ENCODE measurements around the gene IQGAP2. TPM values are rescaled to one million over a fixed set of nuclear protein-coding genes. Genes with fewer than 3 reads are reported as not detected.

IQGAP2 gene
- total RNA-seq, 4 donors from 2014 or later, result 46.8 to 121 (median 97.0) TPM

DNA sequence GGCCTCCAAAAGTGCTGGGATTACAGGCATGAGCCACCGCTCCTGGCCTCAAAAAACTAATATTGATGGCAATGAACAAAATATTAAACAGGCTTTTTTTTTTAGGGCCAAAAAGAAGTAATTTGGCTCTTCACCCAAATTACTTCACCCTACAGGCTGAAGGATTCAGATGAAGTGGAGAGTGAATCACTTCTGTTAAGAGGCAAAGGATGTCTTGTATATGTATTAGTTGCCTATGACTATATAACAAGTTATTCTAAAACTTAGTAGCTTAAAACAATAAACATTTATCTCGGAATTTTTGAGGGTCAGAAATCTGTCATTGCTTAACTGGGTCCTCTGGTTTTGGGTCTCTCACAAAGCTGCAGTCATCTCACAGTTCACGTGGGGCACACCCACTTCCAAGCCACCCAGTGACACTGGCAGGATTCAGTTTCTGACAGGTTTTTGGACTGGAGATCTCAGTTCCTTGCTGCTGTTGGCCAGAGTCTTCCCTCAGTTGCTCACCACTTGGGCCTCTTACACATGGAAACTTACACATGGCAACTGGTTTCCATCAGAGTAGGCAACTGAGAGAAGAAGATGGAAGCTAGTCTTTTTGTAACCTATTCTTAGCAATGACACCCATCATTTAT lies 66.7 kb downstream of the IQGAP2 start:
- TF ChIP-seq POLR2AphosphoS5 (IDR thresholded peaks at IDR 0.05), result no peak
- TF ChIP-seq POLR2A (IDR thresholded peaks at IDR 0.05), result no peak
- TF ChIP-seq, protein P1, sequence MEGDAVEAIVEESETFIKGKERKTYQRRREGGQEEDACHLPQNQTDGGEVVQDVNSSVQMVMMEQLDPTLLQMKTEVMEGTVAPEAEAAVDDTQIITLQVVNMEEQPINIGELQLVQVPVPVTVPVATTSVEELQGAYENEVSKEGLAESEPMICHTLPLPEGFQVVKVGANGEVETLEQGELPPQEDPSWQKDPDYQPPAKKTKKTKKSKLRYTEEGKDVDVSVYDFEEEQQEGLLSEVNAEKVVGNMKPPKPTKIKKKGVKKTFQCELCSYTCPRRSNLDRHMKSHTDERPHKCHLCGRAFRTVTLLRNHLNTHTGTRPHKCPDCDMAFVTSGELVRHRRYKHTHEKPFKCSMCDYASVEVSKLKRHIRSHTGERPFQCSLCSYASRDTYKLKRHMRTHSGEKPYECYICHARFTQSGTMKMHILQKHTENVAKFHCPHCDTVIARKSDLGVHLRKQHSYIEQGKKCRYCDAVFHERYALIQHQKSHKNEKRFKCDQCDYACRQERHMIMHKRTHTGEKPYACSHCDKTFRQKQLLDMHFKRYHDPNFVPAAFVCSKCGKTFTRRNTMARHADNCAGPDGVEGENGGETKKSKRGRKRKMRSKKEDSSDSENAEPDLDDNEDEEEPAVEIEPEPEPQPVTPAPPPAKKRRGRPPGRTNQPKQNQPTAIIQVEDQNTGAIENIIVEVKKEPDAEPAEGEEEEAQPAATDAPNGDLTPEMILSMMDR (IDR thresholded peaks at IDR 0.05), result no peak
- in situ Hi-C loops (cut with MboI; ENCODE audit: low pct_ligation_motif_present in 1 of 4, low pct_unique_long_range_greater_than_20kb in 1 of 4, low sequenced_read_pairs in 3 of 4) (no loop called here), intact Hi-C loops (cut with DNase I; ENCODE audit: low total_unique reads) (no loop called here)
- H3K4me3 ChIP-seq, result no peak overlapping the region
- no peaks in the 10 kb centered on the region for H3K9me3 ChIP-seq
- H3K27ac ChIP-seq, result no peak overlapping the region
- H3K4me1 ChIP-seq, result peaks cover 0 to 35% (median 13%) of the 10 kb centered on the region in 4 donors
- WGBS, 2 donors (ENCODE audit: low coverage in 1 of 2), result 80 to 87% methylated on average over 2 to 3 of the region's 3 CpGs
- H3K27me3 ChIP-seq, result no peaks in the 10 kb centered on the region
- DNase-seq, result no peak
- no peaks in the 10 kb centered on the region for H3K36me3 ChIP-seq

DNA sequence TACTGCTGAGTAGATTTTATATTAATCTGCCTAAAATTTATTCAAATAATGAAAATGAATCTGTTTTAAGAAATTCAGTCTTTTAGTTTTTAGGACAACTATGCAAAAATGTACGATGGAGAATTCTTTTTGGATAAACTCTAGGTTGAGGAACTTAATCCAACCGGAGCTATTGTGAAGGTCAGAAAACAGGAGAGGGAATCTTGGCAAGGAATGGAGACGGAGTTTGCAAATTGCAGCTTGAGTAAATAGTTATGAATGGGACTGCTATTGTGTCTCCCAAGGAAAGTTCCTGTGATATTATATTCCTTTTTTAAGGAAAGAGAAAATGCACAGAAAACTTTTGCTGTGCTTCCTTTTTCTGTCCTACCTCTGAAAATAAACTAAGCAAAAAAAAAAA lies 67.9 kb downstream of the IQGAP2 start:
- in situ Hi-C loops (cut with MboI; ENCODE audit: low pct_ligation_motif_present in 1 of 4, low pct_unique_long_range_greater_than_20kb in 1 of 4, low sequenced_read_pairs in 3 of 4), result no loop called here
- H3K9me3 ChIP-seq, result no peaks in the 10 kb centered on the region
- H3K4me3 ChIP-seq, result no peak overlapping the region
- H3K36me3 ChIP-seq, result no peaks in the 10 kb centered on the region
- TF ChIP-seq POLR2AphosphoS5 (IDR thresholded peaks at IDR 0.05) (no peak), POLR2A (IDR thresholded peaks at IDR 0.05) (no peak), EP300 (IDR thresholded peaks at IDR 0.05; ENCODE audit: low read depth) (no peak)
- TF ChIP-seq, protein P1 (IDR thresholded peaks at IDR 0.05), result no peak
- no peak for DNase-seq
- H3K4me1 ChIP-seq, result peaks cover 0 to 46% (median 21%) of the 10 kb centered on the region in 4 donors
- no peaks in the 10 kb centered on the region for H3K27me3 ChIP-seq
- intact Hi-C loops (cut with DNase I; ENCODE audit: low total_unique reads), result no loop called here
- peak overlapping the region; percentile 46 to 56 (median 55) for H3K27ac ChIP-seq
- WGBS, 2 donors (ENCODE audit: low coverage in 1 of 2), result 41 to 52% methylated on average over 3 of the region's 3 CpGs

DNA sequence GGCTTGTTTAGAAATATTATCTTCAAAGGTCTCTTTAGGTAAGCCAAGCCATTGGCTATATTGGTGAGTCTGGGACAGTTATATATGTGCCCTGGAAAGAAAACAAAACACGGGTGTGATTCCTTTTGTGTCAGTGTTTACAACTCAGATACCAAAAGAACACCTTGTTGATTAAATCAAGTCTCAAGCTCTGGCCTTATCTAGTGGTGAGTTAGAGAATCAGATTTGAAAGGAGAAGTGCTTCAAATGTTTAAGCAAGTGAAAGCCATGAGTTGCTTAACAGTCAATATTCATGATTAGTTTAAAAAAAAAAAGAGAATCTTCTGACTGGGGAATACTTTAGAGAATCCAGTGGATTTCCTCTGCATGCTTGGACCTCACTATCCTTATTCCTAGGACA lies 68.3 kb downstream of the IQGAP2 start:
- no peak overlapping the region for H3K4me3 ChIP-seq
- peak overlapping the region; percentile 46 to 56 (median 55) for H3K27ac ChIP-seq
- no peaks in the 10 kb centered on the region for H3K27me3 ChIP-seq
- H3K9me3 ChIP-seq, result no peaks in the 10 kb centered on the region
- DNase-seq, result no peak
- no peak for TF ChIP-seq POLR2A (IDR thresholded peaks at IDR 0.05)
- TF ChIP-seq EP300 (IDR thresholded peaks at IDR 0.05; ENCODE audit: low read depth), result no peak
- no peak for TF ChIP-seq POLR2AphosphoS5 (IDR thresholded peaks at IDR 0.05)
- TF ChIP-seq, protein P1 (IDR thresholded peaks at IDR 0.05), result no peak
- WGBS, 2 donors (ENCODE audit: low coverage in 1 of 2), result 37 to 38% methylated on average over 1 of the region's 1 CpG
- in situ Hi-C loops (cut with MboI; ENCODE audit: low pct_ligation_motif_present in 1 of 4, low pct_unique_long_range_greater_than_20kb in 1 of 4, low sequenced_read_pairs in 3 of 4), result no loop called here
- intact Hi-C loops (cut with DNase I; ENCODE audit: low total_unique reads), result no loop called here
- H3K36me3 ChIP-seq, result no peaks in the 10 kb centered on the region
- H3K4me1 ChIP-seq, result peaks cover 3 to 50% (median 25%) of the 10 kb centered on the region in 4 donors

DNA sequence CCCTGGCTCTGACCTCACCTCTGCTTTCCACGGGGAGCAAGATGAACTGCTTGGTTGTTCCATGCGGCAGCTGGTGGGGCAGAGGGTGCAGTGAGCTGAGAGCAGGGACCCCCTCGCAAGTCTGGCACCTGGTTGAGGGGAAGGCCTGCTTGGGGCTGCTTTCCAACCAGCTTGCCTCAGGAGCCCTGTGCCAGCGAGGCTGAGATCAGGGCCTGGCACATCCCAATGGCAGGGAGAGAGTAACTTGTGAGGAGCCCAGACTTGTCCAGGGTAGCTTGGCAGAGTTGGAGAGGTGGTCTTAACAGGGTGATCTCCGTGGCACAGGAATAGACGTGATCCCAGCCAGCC lies 68.9 kb downstream of the IQGAP2 start:
- WGBS, 2 donors (ENCODE audit: low coverage in 1 of 2), result 94 to 100% methylated on average over 1 to 6 of the region's 6 CpGs
- intact Hi-C loops (cut with DNase I; ENCODE audit: low total_unique reads) (no loop called here), in situ Hi-C loops (cut with MboI; ENCODE audit: low pct_ligation_motif_present in 1 of 4, low pct_unique_long_range_greater_than_20kb in 1 of 4, low sequenced_read_pairs in 3 of 4) (no loop called here)
- Histone ChIP-seq H3K9me3 (no peaks in the 10 kb centered on the region), H3K27ac (peak overlapping the region; percentile 46 to 56 (median 55)), H3K27me3 (no peaks in the 10 kb centered on the region), H3K4me3 (no peak overlapping the region), H3K36me3 (no peaks in the 10 kb centered on the region), H3K4me1 (peaks cover 5 to 53% (median 26%) of the 10 kb centered on the region in 4 donors)
- no peak for DNase-seq
- TF ChIP-seq EP300 (IDR thresholded peaks at IDR 0.05; ENCODE audit: low read depth) (no peak), POLR2AphosphoS5 (IDR thresholded peaks at IDR 0.05) (no peak), POLR2A (IDR thresholded peaks at IDR 0.05) (no peak)
- TF ChIP-seq, protein P1 (IDR thresholded peaks at IDR 0.05), result no peak

Data from transverse colon (tissue), 4 donors.